Suprapubic skin (tissue), 3 donors: Measurements from ENCODE around the gene JAKMIP1.

Source experiments
- CTCF ChIP-seq, 2 donors: fragments of 200-600 bp in 1 of 2; fragments of 450-650 bp in 1 of 2; sonication (generic) in 1 of 2; IDR thresholded peaks; one replicate each; pipeline ENCODE4 v1.5.1; 2016 to 2019; ENCODE audit warnings: antibody characterized with exemption in 2 of 2, mild to moderate bottlenecking in 1 of 2, moderate library complexity in 1 of 2
- EP300 ChIP-seq: sonication (generic); formaldehyde crosslinking; IDR thresholded peaks from one replicate; pipeline ENCODE4 v1.6.1; 2017; ENCODE audit warnings: antibody characterized with exemption

GRCh38 chr4:6121941-6122340, 78.4 kb downstream of the JAKMIP1 start:
- TF ChIP-seq CTCF (IDR thresholded peaks at IDR 0.05) (no peak), EP300 (no peak)
